DMS114 treated with DMSO at 0.1 percent for 48 hours (cell line): ENCODE measurements around the gene TTLL9.

Source experiments
- DNase-seq: peaks from one replicate; lab custom pipeline; 2025; ENCODE audit not compliant: unreplicated experiment; lab: John Stamatoyannopoulos, UW

Gene TTLL9

DNA sequence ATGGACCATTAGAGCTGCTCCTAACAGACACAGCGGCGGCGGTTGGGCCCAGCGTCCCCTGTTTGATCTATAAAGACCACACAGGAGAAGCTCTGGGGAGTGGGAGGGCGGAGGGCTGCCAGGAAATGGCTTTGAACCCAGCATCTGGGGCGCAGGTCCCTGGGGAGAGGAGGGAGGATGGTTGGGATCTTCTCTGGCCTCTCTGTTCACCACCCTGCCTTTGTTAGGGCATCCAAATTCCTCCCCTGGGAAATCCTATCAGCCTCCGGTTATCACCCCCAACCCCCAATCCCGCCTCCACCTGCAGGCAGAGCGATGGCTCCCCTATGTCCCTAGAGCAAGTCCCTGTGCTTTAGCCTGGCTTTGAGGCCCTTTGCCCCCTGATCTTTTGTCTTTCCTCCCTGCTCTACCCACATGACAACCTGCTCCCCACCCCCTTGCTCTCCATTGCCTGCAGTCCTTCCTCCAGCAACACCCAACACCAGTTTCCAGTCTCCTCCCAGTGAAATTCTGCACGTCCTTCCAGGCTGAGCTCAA lies 104.6 kb downstream of the TTLL9 start:
- DNase-seq = no peak

DNA sequence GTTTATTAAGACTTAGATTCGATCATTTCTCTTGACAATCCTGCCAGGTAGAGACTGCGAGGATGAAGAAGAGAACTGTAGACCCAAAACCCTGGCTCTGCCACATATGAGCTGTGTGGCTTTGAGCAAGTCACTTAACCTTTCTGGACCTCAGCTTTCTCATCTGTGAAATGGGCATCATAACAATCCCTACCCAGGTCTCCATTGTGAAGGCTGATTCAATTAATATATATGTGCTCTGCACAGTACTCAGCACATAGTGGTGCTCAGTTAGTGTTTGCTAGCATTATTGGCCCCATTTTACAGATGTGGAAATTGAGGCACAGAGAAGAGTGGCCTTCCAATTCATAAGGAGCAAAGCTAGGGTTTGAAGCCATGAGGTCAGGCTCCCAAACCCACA lies 105.4 kb downstream of the TTLL9 start:
- no peak for DNase-seq

GRCh38 chr20:31977080-31977479 lies 106.6 kb downstream of the TTLL9 start:
- DNase-seq = no peak

DNA sequence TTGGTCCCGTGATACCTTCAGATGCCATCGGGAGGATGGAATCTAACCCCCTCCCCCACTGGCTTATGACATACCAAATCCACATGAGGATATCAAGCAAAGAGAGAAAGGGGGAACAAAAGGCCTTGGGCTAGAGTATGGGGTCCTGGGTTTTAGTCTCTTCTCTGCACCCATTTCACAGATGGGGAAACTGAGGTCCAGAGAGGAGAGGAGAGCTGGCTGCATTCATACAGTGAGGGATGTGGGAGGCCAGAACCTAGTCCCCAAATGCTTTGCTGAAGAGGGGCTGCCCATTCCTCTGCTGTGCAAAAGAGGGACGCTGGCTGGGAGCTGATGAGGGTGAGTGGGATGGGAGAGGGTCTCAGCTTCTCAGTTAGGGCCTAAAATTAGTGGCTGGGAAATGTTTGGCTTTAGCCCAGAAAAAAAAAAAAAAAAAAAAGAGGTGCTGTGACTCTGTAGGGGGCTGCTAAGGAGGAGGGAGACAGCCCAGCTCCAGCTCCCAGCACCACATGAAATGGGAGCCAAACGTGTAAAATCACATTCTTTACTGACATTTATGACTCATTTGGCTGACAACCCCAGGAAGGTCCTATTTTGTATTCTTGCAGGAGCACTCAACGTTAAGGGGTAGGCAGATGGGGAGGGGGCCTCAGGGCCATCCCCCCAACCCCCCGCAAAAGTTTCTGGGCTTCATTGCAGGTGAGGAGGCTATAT lies 109.4 kb downstream of the TTLL9 start:
- no peak for DNase-seq

- no peak for DNase-seq
Observed at GRCh38 chr20:31981784-31982183, 111.3 kb downstream of the TTLL9 start.

DNA sequence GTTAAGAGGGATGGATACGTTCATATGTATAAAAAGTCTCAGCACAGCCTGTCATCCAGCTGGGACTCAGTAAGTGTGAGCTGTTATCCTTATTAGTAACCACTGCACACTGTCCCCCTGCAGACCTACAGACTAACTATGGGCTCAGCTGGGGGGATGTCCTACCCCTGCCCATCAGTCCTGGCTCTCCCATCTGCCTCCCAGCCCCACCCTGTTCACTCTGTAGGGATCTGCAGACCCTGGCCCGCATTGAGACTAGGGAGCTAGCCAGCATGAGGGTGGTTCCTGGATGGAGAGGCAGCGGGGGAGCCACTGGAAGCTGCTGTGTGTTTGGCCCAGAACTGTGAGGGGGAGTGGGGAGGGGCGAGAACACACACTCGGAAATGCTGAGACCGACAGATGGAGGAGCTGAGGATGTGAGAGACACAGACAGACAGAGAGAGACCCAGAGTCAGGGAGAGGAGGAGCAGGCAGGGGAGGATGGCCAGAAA lies 114.6 kb downstream of the TTLL9 start:
- DNase-seq = no peak

DNA sequence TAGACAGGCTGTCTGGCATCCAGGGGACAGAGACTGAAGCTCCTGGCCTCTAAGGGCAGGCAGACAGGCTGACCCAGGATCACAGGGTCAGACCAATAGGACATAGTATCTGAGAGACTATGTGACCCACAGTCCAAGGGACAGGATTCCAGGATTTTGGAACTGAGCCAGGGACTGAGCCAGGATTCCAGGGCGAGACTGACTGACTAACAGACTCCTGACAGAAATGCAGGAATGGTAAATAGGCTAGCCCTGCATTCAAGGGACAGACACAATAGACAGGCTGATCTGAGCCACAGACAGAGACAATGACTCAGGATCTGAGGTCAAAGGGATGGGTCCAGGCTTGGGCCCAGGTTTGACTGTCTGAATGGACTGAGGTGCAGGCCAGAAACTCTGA lies 117.3 kb downstream of the TTLL9 start:
- no peak for DNase-seq

DNA sequence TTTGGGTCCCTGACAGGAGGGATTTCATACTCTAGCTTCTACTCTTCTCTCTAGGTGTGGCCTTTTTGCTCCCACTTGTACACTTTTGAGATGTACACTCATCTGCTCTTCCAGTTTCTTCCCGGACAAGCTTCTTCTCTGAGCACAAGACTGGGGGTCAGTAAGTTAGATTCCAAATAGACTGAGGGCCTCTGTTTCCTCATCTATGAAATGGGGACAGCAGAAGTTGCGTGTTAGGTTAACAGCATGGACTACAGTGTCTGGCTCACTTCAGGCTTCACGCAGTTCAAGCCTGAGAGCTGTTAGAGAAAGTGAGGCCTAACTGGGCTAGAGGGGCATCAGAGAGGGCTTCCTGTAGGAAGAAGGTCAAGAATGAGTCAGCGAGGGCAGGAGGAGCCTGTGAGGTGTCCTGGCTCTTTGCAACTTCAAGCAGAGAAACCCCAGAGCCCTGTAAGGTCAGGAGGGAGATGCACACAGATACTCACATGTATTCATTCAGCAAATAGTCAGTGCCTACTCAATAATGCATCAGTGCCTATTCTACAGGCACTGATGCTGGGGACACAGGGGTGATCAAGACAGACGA lies 118.1 kb downstream of the TTLL9 start:
- no peak for DNase-seq

DNA sequence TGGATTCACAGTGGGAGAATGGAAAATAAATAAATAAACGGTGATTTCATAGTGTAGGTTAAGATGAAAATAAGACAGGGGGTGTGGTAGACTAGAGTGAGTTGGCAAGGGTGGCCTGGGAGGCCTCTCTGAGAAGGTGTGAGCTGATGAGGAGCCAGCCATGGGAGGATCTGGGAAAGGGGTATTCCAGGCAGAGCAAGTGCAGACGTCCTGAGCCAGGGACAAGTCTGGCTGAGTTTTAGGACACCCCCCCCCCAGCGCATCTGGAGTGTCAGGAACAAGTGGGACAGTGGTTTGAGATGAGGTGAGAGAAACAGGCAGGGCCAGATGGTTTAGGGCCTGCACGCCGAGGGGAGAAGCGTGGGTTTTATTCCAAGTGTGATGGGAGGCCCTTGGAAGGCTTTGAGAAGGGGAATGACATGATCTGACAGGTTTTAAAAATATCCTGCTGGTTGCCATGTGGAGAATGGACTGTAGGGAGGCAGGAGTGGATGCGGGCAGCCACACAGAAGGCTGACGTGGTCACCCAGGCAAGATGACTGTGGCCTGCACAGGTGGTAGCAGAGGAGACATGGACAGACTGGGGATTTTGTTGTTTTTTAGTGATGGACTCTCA lies 118.7 kb downstream of the TTLL9 start:
- DNase-seq = no peak

GRCh38 chr20:31990641-31991338 lies 120.4 kb downstream of the TTLL9 start:
- no peak for DNase-seq

GRCh38 chr20:31991339-31991705 lies 120.9 kb downstream of the TTLL9 start:
- DNase-seq = no peak

GRCh38 chr20:31992086-31992485 lies 121.7 kb downstream of the TTLL9 start:
- DNase-seq = no peak
